Stimulated activated CD8-positive, alpha-beta memory T cell treated with anti-CD3 and anti-CD28 coated beads, Interleukin-15, amount 100 ng/mL, for 1 hour (primary cell): Measurements from ENCODE around the gene PIGBOS1.
"Not testable (repeated sequence)": the region's sequence is repeated elsewhere in the genome, so short reads cannot be mapped to it uniquely, and the experiment has no call there.

Experiments
- DNase-seq: peaks from one replicate; pipeline ENCODE4 v3.0.0-alpha.2; 2020; ENCODE audit warnings: low read depth

The PIGBOS1 gene

DNA sequence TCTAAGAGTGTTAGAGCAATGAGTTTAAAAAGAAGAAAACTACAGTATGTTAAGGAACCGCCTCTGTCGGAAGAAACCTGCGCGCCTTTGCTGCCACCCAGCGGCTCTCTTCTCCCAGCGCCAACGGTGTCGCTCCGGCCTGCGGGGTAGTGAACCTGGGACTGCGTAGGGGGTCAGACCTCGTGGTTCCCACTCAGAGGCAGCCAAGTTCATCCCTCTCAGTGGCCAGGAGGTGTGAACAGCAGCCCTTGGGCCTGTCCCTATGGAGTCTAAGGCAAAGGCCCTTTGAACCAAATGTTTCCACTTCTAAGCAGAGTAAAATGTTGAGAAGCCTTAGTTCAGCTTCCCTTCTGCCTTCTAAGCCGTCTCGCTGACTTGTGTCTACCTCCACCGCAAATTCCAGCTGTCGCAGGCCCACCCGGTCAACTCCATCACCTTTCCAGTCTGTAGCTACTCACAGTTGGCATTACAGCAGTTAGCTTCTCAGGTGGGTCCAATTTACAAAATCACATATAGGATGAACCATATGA is 28.3 kb downstream of the PIGBOS1 start:
- peak; percentile 69 for DNase-seq

GRCh38 chr15:55289746-55290527 is 29.0 kb downstream of the PIGBOS1 start, which contains the start of gene RAB27A:
RAB27A (minus strand) TSS chr15:55289813; CDS start chr15:55234934, 54,879 bp downstream.
- DNase-seq: peak; percentile 63

- DNase-seq: no peak
These were observed 29.7 kb downstream of the PIGBOS1 start for GRCh38 chr15:55289011-55289745.

DNA sequence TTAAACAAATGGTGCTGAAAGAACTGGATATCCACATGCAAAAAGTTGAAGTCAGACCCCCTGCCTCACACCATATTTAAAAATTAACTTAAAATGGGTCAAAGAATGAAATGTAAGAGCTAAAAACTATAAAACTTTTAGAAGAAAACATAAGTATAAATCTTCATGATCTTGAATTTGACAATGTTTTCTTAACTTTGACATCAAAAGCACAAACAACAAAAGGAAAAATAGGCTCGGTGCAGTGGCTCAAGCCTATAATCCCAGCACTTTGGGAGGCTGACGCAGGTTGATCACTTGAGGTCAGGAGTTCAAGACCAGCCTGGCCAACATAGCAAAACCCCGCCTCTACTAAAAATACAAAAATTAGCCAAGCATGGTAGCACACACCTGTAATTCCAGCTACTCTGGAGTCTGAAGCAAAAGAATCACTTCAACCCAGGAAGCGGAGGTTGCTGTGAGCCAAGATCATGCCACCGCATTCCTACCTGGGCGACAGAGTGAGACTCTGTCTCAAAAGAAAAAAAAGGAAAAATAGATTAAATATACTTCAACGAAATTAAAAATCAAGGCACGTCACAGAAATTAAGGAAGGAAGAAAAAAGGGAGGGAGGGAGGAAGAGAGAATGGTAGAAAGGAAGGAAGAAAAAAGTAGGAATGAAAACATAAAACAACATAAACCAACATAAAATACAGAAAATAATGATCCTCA is 30.8 kb downstream of the PIGBOS1 start:
- no peak for DNase-seq

DNA sequence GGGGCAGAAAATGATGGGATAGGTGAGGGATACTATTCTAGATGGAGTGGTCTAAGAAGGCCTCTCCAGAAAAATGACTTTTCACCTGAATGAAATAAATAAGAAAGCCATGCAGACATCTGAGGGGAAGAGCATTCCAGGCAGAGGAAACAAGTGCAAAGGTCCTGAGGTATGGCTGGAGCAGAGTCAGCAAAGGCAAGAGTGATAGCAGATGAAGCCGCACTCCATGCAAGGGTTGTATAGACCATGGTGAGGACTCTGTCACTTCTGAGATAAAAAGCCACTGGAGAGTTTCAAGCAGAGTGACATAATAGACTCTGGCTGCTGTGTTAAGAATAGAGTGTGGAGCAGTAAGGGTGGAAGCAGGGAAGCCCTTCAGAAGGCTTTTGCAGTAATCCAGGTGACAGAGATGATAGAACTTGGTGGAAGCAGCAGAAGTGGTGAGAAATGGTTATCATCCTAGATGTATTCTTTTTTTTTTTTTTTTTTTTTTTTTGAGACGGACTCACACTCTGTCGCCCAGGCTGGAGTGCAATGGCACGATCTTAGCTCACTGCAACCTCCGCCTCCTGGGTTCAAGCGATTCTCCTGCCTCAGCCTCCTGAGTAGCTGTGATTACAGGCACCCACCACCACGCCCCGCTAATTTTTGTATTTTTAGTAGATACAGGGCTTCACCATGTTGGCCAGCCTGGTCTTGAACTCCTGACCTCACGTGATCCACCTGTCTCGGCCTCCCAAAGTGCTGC is 32.3 kb downstream of the PIGBOS1 start:
- DNase-seq: not testable (repeated sequence)

DNA sequence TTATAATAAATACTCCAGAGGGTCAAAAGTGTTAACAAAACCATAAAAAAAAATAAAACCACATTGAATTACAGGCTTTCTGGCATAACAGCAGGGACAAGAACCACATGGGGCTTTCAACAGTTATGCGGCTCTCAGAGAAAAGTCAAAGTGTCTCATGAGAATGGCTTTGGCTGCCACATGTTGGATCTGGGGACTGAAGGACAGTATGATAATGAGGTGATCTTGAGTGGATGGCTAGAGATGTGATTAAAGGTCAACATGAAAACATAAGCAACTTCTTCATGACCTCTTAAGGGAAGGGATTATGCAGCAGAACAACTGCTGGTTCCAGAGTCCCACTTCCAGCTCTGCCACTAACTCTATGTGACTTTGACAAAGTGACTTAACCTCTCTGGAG is 34.5 kb downstream of the PIGBOS1 start:
- no peak for DNase-seq

GRCh38 chr15:55283379-55284147 is 35.4 kb downstream of the PIGBOS1 start:
- DNase-seq: no peak

- DNase-seq: no peak
These were observed 36.6 kb downstream of the PIGBOS1 start for GRCh38 chr15:55282284-55282833.

- DNase-seq: no peak
These were observed 37.2 kb downstream of the PIGBOS1 start for GRCh38 chr15:55281517-55282228.

- DNase-seq: not testable (repeated sequence)
These were observed 38.3 kb downstream of the PIGBOS1 start for GRCh38 chr15:55280589-55280988.

- no peak for DNase-seq
These were observed 39.1 kb downstream of the PIGBOS1 start for GRCh38 chr15:55279746-55280351.

- DNase-seq: no peak
These were observed 39.7 kb downstream of the PIGBOS1 start for GRCh38 chr15:55279100-55279745.

DNA sequence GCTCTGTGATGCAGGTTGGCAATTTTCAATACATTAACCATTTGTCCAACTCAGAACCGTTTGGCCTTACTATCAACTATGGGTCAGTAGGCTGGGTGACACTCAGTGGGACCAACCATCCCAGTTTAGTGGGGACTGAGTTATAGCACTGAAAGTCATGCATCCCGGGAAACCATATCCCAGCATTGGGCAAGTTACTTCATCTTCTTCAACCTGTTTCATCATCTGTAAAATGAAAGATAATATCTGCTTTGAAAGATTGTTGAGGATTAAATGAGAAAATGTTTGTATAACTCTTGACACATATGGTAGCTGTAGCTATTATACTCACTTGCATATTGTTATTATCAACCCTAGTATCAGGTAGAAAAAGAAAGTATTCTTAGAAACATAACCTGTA is 41.2 kb downstream of the PIGBOS1 start:
- DNase-seq: no peak

DNA sequence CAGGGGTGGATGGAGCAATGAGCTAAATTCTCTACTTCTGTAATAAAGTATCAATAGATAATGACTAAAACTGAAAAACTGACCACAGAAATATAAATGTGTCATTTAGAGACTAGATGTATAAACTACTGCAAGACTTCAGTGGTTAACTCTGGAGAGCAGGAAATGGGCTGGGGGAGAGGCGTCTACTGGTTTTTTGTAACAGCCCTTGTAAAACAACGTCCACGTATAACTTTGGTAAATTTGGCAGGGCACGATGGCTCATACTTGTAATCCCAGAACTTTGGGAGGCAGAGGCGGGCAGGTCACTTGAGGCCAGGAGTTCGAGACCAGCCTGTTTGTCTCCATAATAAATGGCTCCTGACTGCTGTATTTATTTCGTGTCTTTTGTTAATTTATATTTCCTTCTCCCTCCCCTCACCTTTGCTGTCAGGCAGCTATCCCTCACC is 41.8 kb downstream of the PIGBOS1 start:
- no peak for DNase-seq

- DNase-seq: no peak
These were observed 42.6 kb downstream of the PIGBOS1 start for GRCh38 chr15:55276324-55276723.

DNA sequence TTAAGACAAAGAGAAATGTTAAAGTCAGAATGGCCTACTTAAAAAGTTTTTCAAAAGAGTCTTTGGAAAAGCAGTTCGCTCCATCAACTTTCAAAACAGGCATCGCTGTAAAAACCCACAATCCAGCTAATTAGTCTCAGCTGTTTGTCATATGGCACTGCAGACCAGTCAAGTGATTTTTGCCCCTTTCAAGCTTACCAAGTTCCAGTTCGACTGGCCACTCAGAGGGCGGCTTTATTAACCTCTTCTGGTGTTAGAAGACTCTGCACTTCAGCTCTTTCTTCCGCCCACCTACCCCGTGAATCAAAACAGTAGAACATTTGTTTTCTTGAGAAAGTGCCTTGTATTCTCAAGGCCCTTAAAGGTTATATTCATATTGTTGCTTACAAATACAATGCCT is 48.6 kb downstream of the PIGBOS1 start:
- DNase-seq: no peak

- no peak for DNase-seq
These were observed 50.7 kb downstream of the PIGBOS1 start for GRCh38 chr15:55268176-55268695.

GRCh38 chr15:55267401-55268175 is 51.3 kb downstream of the PIGBOS1 start:
- peak; percentile 54 for DNase-seq
